GM19193 (cell line): ENCODE data around the gene TMEM109.

Experiments used
- POLR2A ChIP-seq: IDR thresholded peaks from 4 replicates; pipeline ENCODE4 v1.6.1; 2011; ENCODE audit not compliant: insufficient read depth, insufficient read length; ENCODE audit errors: extremely low read depth

The TMEM109 gene

GRCh38 chr11:60874421-60875365 lies 39.3 kb upstream of the TMEM109 start:
- no peak for TF ChIP-seq POLR2A

- no peak for TF ChIP-seq POLR2A
Observed at GRCh38 chr11:60875366-60876167, 38.4 kb upstream of the TMEM109 start.

- TF ChIP-seq POLR2A = no peak
Observed at GRCh38 chr11:60876168-60876485, 37.8 kb upstream of the TMEM109 start.

- TF ChIP-seq POLR2A = no peak
Observed at GRCh38 chr11:60878245-60879101, 35.5 kb upstream of the TMEM109 start.

- no peak for TF ChIP-seq POLR2A
Observed at GRCh38 chr11:60879104-60879503, 34.9 kb upstream of the TMEM109 start.

- no peak for TF ChIP-seq POLR2A
Observed at GRCh38 chr11:60879971-60880588, 33.9 kb upstream of the TMEM109 start.

- no peak for TF ChIP-seq POLR2A
Observed at GRCh38 chr11:60880643-60881282, 33.2 kb upstream of the TMEM109 start.

GRCh38 chr11:60887556-60887955 lies 26.4 kb upstream of the TMEM109 start:
- TF ChIP-seq POLR2A = no peak

- no peak for TF ChIP-seq POLR2A
Observed at GRCh38 chr11:60889869-60890311, 24.1 kb upstream of the TMEM109 start.

- no peak for TF ChIP-seq POLR2A
Observed at GRCh38 chr11:60890696-60891095, 23.3 kb upstream of the TMEM109 start.

- no peak for TF ChIP-seq POLR2A
Observed at GRCh38 chr11:60891103-60891741, 22.7 kb upstream of the TMEM109 start.

- TF ChIP-seq POLR2A = no peak
Observed at GRCh38 chr11:60895687-60896086, 18.3 kb upstream of the TMEM109 start.

- TF ChIP-seq POLR2A = no peak
Observed at GRCh38 chr11:60897496-60897895, 16.5 kb upstream of the TMEM109 start.
